Measurements from ENCODE around the gene APOBEC3C.

- TF ChIP-seq POLR2A (IDR thresholded peaks at IDR 0.05) (no peak), CTCF (IDR thresholded peaks at IDR 0.05) (no peak), EP300 (IDR thresholded peaks at IDR 0.05) (no peak)
Measured at GRCh38 chr22:38996105-38996504, 18.0 kb upstream of the APOBEC3C start.
